NCI-H524 (cell line): ENCODE results near the gene SUMF1.

Source experiments
- DNase-seq, 2 experiments: peaks; one replicate each; lab custom pipeline; 2025; lab: John Stamatoyannopoulos, UW

Gene SUMF1

DNA sequence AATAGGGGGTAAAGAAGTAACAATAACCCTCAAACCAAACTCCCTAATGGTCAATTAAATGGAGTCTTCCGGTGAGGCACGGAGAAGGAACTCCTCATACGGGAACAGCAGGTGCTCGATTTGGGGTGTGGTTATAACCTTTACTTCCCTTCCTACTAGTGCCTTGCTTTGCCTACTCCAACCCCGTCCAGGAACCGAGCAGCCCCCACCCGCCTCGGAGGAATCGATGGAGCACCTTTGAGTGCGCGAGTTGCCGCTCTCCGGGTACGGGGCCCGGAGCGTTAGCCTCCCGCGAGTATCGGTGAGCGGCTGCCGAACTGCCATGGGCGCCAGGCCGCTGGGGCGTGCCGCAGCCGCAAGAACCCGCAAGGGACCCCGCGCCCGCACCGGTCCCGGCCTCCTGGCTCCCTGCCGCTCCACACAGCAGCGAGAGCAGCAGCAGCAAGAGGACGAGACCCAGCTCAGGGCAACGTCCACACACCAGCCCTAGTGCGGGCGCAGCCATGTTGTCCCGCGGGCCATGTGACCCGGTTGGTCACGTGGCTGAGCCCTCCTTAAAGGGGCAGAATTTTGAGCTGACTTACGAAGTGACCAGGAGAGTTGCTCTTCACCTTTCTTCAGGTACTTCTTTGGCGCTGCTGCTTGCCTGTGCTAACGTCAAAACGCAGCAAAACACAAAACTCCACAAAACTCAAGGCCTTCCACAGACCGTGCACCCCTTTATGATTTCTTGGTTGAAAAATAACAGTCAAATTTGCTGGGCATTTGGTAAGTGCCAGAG lies at the start of gene SUMF1:
SUMF1 (minus strand) TSS at position 529 of the 781 bp plus-strand sequence; CDS start at position 505, 24 bp downstream.
- peak; percentile 63 to 75 for DNase-seq

DNA sequence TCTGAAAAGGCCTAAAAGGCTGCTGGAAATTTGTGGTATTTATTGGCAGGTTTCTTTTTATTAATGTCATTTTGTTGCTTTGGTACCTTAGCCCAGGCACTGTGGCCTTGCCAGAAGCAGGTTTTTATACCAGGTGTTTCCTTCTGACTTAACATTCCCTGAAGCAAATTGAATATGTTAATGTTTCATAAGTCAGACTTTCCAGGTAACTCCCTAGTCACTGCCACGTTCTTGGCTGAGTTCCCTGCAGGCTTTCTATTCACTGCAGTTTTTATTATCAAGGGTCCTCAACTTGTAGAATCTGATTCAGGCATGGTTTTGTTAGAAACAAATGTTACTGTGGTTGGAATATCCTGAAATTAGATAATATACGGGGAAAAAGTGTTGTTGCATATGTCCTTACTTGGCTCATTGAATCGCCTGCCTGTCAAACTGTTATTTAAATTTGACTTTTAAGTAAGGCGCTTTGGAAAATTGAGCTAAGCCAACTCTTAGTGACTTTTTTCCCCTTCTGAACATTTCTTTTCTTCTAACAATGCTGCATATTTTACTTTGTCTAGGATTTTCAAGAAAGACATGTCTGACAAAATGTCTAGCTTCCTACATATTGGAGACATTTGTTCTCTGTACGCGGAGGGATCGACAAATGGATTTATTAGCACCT lies 49.0 kb upstream of the SUMF1 start:
- no peak for DNase-seq

DNA sequence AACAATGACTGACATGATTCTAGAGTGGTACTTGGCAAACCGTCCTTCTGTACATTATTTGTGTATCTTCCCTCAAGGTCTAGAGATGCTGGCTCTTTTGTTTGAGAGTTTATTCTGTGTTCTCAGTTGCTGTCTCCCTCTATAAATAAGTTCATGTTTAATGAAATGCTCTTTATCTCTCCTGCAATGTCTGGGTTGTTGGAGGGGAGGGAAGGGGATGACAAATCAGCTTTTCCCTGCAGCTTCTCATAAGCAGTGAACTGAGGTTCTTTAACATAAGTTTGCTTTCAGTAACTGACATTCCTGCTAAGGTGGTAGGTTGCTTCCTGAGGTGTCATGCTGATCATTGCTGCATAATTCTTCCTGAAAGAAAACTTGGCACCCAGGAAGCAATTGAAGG lies 47.8 kb upstream of the SUMF1 start:
- no peak for DNase-seq

DNA sequence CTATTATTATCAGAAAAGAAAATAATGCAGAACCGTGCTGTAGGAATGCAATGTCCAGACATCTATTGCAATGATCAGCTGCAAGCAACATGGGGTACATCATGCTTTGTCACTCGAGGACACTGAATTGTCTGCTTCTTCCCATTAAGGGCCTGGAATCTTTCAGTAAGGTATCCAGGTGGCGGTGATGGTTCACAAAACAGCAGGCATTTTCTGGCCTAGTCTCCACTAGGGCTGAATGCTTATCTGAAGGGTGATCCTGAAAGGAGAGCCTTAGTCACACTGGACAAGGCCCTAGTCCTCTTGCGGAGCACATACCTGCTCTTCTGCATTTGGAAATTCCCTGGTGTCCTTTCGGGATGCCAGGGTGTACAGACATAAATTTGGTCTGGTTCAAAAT lies 47.3 kb upstream of the SUMF1 start:
- no peak for DNase-seq

DNA sequence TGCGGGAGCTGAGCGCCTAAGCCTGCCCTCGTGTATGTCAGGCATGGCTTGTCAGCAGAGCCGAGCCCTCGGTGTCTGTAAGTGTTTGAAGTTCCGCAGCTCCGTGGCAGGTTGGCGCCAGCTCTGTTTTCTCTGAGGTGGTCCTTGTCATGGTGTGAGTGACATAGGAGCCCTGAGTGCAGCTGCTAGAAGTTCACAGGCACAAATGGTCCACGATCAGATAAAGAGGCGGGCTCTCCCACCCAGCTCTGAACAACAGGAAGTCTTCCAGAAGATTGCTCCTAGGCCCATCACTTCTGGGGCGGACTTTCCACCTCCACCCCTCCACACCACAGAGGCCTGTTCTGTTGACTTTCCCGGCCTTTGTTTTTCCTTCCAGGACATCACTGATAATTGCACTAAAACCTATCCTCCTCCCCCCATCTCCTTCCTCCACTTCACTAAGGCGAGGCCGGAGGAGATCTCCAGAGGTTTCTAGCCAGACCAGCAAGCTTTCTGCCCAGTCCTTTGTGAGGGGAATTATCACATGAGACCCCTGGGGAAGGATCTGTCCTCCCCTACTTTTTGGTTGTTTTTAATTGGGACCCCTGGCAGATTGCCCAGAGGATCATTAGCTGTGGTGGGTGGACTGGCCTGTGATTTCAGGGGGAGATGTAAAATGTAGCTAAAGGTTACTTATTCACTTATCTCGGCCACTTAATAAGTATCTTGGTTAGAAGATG lies 46.0 kb upstream of the SUMF1 start:
- DNase-seq: no peak

DNA sequence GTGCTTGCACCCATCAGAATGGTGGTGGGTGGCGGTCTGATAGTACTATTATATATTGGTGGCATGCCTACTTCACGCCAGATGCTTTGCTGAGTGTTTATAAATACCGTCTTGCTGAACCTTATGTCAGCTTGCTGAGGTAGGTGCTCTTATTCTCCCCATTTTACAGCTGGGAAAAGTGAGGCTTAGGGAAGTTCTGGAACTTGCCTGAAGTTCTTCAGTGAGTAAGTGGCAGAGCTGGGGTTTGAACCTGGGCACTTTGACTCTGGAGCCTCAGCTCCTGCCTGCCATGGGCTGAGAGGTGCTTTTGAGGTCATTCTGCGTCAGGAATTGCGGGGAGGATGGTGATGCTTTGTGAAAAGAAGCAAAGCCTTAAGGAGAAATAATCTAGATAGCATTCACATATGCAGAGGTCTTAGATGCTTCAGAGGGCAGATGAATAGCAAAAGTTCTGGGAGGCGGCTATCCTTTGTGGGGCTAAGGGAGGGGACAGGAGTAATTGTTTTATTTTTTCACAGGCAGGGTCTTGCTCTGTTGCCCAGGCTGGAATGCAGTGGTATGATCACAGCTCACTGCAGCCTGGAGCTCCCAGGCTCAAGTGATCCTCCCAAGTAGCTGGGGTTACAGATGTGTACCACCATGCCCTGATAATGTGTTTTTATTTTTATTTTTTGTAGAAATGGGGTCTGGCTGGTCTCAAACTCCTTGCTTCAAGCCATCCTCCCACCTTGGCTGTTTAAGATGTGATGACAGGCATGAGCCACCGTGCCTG lies 44.6 kb upstream of the SUMF1 start:
- no peak for DNase-seq

DNA sequence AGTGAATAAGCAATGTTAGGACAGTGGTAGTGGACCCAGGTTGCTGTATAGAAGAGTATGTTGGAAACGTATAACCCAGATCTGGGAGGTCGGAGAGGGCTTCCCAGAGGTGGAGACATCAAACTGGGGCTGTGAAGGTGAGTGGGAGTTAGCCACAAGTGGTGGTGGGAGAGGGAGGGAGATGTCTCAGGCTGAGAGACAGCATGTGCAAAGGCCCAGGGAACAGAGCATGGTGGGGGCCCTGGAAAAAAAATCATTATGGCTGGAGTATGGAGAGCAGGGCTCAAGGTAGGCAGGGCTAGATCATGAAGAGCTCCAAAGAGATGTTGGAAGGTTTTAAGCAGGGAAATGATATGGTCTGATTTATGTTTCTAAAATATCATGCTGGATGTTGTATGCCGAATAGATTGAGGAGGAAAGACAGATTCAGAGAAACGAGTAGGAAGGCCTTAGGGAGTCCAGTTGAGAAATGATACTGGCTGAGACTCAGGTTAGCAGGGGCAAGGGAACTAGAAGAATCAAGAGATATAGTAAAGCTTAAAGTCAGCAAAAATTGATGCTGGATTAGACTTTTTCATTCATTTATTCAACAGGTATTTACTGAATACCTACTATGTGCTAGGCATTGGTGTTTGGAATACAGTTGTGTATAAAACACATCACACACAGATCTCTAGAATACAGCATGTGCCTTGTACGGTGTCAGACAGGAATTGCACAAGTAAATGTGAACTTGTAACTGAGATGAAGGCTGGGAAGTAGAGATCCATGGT lies 43.1 kb upstream of the SUMF1 start:
- DNase-seq: no peak

DNA sequence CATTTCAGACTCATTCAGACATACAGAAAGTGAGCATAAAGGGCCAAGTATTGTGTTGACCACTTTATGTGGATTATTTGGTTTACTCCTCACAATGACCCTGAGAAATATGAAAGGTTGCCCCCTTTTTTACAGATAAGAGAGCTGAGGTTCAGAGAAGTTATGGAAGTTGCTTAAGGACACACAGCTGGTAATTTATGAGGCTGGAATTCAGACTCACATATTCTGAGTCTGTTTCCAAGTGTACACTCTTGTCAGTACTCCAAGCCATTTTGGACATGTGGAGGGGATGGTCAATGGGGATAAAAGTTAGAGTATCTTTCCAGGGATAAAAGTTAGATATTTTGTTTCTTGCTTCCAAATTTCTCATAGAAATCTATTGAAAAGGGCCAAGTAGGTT lies 42.0 kb upstream of the SUMF1 start:
- DNase-seq: no peak

DNA sequence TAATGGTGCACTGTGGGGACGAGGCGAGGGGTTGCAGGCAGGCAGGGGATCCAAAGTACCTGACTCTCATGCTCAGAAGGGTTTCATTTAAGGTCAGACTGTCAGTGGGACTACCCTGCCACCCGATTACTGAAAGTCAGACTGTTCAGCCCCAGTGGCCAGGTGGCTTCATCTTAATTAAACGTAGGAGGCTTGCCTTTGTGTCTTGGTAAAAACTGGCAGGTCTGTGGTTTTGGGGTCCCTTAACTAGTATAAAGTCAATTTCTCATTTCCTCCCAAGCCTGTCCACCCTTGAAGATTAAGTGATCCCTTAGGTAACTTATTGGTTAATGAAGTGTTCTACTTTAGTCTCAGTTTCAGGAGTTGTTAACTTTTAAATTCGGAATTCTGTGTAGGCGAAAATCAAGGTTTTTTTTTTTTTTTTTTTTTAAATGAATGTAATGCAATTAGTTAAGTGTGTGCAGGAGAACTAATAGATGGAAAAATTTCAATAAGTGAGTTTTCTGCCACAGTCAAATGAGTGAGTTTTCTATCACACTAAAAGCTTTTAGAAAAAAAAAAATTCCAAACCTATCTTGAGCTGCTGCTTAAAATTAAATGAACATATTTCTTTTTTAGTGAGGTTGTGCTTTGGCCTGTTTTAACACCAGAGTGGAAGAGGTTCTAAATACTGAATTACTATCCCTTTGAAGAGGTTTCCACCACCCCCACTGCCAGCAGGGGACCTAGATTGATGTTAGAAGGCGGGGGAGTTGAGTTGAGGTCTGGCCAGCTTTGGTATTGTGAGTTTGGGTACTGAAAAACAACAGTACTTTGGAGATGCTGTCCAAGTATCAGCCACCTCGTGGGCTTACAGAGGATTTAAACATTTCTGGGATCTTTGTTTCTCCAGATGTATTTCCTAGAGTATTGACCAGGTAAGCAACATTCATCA lies 41.2 kb upstream of the SUMF1 start:
- DNase-seq: no peak

DNA sequence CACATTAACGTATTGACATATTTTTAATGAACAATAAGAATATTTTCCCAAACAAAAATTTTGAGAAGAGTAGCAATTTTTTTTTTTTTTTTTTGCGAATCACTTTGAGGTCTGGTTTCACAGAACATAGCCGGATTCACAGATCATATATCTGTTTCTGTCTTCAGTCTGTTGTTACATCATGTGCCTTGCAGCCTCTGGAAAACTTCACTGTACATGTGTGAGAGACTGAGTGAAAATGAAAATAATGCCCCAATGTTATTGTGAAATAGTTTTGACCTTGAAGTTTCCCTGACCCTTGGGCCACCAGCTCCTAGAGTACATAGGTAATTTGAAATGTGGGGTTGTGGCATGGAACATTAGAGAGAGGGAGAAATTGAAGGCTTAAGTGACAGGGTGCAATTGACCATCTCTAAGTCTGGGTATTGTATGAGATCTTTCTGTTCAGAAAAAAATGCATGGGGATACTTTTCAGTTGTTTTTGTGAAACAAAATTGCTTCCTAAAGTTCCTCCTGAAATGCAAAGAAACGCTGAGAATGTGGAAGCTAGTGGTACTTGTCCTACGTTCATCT lies 40.0 kb upstream of the SUMF1 start:
- no peak for DNase-seq

DNA sequence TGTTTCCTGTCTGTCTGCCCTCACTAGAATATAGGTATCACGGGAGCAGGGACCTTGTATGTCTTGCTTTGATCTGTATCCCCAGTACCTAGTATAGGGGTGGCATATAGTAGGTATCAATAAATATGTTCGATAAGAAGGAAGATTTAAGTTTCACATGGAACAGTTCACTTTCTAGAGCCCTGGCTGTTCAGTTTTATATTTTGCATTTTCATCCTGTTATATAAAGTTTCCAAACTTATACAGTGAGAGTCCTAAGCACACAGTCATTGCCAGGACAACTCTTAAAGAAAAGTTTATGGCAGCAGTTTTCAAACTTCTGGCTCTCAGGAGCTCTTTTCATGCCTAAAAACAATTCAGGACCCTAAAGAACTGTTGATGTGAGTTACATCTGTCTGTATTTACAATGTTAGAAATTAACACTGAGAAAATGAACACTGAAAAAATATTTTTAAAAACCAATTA lies 39.5 kb upstream of the SUMF1 start:
- no peak for DNase-seq

DNA sequence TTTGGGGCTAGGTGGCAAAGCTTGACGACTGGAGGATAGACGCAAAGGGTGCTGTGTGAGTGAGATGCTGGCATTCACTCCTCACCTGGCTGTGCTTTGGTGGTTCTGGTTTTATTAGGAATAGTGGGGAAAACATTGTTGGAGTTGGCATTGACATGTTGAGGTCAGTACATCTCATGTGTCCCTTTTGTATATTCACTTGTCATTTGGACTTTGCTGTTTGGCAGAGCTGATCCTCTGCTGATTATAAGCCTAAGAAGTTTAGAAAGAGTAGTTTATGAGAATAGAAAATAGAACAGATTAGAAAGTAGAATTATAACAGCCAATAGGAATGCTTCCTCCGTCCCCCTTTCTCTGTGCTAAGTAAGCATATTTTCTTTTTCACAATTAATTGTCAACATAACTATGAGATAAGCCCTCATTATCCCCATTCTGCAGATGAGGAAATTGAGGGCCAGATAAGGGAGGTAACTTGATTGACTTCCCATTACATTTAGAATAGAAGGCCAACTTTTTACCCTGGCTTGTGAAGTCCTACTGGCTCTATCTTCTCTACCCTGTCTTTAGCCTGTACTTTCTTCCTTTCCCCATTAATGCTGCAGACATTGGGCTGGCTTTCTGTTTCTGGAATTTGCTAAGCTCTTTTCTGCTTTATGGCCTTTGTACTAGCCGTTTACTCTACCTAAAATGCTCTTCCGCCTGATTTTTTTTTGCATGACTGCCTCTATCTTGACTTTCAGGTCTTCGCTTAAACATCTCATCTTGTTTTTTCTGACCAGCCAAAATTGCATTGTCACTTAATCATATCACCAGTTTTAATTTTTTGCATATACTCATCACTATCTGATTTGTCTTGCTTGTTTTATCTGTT lies 38.9 kb upstream of the SUMF1 start:
- DNase-seq: no peak

DNA sequence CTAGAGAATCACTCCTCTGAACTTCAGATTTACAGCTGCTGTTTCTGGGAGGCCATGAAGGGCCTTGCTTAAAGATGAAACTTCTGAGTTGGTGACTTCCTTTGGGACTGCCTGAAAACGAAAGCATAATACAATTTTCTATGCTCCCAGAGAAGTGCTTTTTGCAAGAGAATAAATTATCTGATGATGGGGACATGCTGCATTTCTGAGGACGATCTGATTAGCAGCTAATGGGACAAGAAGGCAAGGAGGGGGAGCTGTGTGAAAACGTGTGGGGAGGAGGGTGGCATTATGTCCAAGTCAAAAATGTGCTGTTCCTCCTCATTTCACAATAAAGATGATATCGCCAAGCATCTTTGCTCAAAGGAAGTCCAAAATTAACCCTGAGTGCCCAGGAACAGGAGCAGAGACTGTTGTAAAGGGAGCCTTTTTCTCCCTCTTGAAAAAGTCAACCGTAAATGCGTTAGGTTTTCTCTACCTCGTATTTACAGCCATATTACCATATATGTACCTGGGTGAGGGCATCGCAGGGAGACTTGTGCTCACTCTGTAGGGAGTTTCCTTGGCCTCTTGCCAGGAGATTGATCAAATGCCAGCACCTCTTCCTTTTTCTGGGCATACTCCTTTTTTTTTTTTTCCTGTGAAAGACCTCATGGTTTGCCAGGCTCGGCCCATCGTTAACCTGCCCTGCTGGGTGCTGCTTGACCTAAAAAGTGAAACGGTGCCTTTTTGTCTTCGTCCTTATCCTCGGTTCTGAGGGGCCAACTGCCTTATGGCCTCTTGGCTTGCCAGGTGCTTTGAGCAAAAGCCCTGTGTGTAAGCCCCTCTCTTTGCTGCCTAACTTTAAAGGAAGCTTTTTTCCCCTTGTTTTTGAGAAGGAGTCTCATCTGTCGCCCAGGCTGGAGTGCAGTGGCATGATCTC lies 37.5 kb upstream of the SUMF1 start:
- no peak for DNase-seq

DNA sequence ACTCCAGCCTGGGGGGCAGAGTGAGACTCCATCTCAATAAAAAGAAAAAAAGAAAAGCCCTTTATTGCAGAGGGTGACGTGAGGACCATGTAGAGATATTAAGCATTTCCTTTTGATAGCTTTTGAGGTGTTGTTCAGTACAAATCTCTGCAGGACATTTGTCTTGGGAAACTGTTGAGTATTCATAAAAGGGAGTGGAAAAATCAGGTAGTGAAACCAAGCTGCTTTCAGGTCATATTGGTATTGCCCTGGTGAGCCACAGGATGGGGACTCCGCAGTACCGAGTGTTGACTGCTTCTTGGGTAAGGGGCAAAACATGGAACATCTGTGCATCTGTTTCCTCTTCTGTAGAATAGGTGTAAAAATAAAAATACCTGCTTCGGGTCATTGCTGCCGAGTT lies 36.0 kb upstream of the SUMF1 start:
- no peak for DNase-seq

DNA sequence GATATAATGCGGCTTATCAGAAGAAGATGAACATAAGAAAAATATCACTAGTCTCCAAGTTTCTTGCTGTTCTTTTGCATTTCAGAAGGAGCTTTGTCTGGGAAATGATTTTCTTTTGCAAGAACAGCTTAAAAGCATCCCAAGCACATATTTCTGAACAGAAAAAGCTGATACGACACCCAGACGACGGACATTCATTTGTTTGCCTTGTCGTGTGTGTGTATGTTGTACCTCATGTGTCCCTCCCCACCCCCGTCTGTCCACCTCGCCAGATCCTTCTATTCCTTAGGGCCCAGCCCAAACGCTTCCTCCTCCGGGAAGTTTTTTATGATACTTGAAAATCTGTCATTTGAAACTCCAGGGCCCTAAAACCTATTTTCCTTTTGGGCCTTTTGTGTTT lies 34.9 kb upstream of the SUMF1 start:
- DNase-seq: no peak

DNA sequence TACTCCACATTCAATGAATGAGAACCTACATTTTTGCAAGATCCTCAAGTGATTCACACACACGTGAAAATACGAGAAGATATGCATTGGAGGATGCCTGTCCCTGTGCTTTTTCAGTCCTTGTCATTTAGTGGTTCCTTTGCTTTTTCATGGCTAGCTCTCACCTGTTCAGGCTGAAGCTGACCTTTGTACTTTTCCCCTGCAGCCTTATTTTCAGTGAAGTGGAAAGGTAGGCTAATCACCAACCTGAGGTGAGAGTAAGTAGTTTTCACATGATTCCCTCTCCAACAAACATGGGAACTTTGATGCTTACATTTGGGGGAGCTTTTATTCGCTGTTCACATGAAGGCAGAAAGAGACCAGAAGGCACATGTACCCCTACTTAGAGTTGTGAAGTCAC lies 34.4 kb upstream of the SUMF1 start:
- DNase-seq: no peak

DNA sequence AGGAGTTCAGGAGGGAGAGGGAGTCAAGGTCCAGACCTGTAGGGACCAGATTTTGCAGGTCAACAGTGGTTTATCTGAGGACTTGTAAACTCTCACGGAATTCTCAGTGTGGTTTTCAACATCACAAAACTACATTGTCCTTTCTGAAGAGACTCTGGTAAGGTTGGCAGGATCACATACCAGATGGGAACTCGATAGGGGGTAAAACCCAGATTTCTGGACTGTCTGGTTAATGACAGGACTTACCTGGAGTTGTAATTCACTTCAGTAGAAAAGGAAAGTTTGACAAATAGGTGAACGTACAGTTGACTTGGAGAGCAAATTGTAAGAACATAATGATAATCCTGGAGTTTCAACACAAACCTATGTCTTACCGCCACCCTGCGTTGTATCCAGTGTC lies 31.4 kb upstream of the SUMF1 start:
- DNase-seq: no peak

DNA sequence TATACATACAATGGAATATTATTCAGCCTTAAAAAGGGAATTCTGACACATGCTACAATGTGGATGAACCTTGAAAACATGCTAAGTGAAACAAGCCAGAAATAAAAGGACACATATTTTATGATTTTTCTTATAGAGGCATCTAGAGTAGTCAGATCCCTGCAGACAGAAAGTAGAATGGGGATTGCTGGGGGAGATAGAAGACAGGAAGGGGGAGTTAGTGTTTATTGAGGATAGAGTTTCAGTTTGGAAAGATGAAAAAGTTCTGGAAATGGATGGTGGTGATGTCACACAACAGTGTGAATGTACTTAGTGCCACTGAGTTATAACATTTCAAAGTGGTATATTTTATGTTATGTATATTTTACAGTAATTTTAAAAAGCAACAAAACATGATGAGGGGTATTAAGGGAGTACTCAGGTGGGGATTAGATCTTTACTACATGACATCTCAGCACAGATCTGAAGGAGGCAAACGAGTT lies 30.8 kb upstream of the SUMF1 start:
- DNase-seq: no peak
